Astrocyte (in vitro differentiated cells and primary cell): ENCODE data around the gene CRYBG3. TPM values are rescaled to one million over a fixed set of nuclear protein-coding genes. Genes with fewer than 3 reads are reported as not detected.

Experiments used
- DNase-seq: peaks from one replicate; pipeline ENCODE4 v3.0.0-alpha.2; 2010; ENCODE audit warnings: low read depth
- FAIRE-seq: peaks from 2 replicates; lab custom pipeline; 2011; peaks lifted over from hg19 to GRCh38; lab: Jason Lieb, UNC
- H2AFZ ChIP-seq: 2 replicates; pipeline ENCODE4 v1.6.0; 2012; ENCODE audit warnings: low read depth, low read length, inconsistent platforms
- H3K27ac ChIP-seq: 2 replicates; pipeline ENCODE4 v1.5.1; 2011; ENCODE audit warnings: low read depth, low read length, inconsistent platforms
- H3K27me3 ChIP-seq: 2 replicates; pipeline ENCODE4 v1.6.0; 2011; ENCODE audit warnings: low read length, inconsistent platforms; ENCODE audit not compliant: insufficient read depth
- H3K36me3 ChIP-seq: 2 replicates; pipeline ENCODE4 v1.5.1; 2011; ENCODE audit warnings: low read length, inconsistent platforms; ENCODE audit not compliant: insufficient read depth
- H3K4me1 ChIP-seq: 2 replicates; pipeline ENCODE4 v1.5.1; 2011; ENCODE audit warnings: low read length, inconsistent platforms; ENCODE audit not compliant: insufficient read depth
- H3K4me2 ChIP-seq: 2 replicates; pipeline ENCODE4 v1.6.0; 2012; ENCODE audit warnings: low read length, inconsistent platforms
- H3K4me3 ChIP-seq: 2 replicates; pipeline ENCODE4 v1.5.1; 2011; ENCODE audit warnings: low read depth, mild to moderate bottlenecking, low read length, inconsistent platforms; ENCODE audit not compliant: insufficient read depth
- H3K79me2 ChIP-seq: 2 replicates; pipeline ENCODE4 v1.6.0; 2012; ENCODE audit warnings: mild to moderate bottlenecking, low read length, inconsistent platforms; ENCODE audit not compliant: insufficient read depth
- H3K9ac ChIP-seq: 2 replicates; pipeline ENCODE4 v1.6.0; 2012; ENCODE audit warnings: mild to moderate bottlenecking, low read length, inconsistent platforms
- H3K9me3 ChIP-seq: 2 replicates; pipeline ENCODE4 v1.5.1; 2012; ENCODE audit warnings: low read depth, mild to moderate bottlenecking, low read length, inconsistent platforms; ENCODE audit not compliant: insufficient read depth
- H4K20me1 ChIP-seq: 2 replicates; pipeline ENCODE4 v1.6.0; 2012; ENCODE audit warnings: low read length, inconsistent platforms; ENCODE audit not compliant: insufficient read depth
- H3K27ac Mint-ChIP-seq: one replicate; pipeline ENCODE4 v1.8.0; 2021; ENCODE audit warnings: mild to moderate bottlenecking, mixed read lengths; ENCODE audit not compliant: unreplicated experiment
- H3K27me3 Mint-ChIP-seq: one replicate; pipeline ENCODE4 v1.8.0; 2021; ENCODE audit warnings: low read depth, mixed read lengths; ENCODE audit not compliant: unreplicated experiment
- H3K36me3 Mint-ChIP-seq: one replicate; pipeline ENCODE4 v1.8.0; 2021; ENCODE audit warnings: low read depth, mixed read lengths; ENCODE audit not compliant: unreplicated experiment
- H3K4me1 Mint-ChIP-seq: one replicate; pipeline ENCODE4 v1.8.0; 2021; ENCODE audit warnings: low read depth, mixed read lengths; ENCODE audit not compliant: unreplicated experiment
- H3K4me3 Mint-ChIP-seq: one replicate; pipeline ENCODE4 v1.8.0; 2021; ENCODE audit warnings: mild to moderate bottlenecking, moderate library complexity, mixed read lengths; ENCODE audit not compliant: unreplicated experiment
- H3K9me3 Mint-ChIP-seq: one replicate; pipeline ENCODE4 v1.8.0; 2021; ENCODE audit warnings: mild to moderate bottlenecking, mixed read lengths; ENCODE audit not compliant: unreplicated experiment
- EZH2 ChIP-seq: IDR thresholded peaks from 2 replicates; pipeline ENCODE4 v1.6.1; 2012; ENCODE audit warnings: mild to moderate bottlenecking, low read length, inconsistent platforms; ENCODE audit not compliant: insufficient read depth
- total RNA-seq: library from RNA; stranded (reverse); gene quantifications from 2 replicates; pipeline ENCODE4 v1.2.1, GENCODE V29; 2021
- TF ChIP-seq, protein P1 (sequence below): IDR thresholded peaks from 2 replicates; pipeline ENCODE4 v1.5.1; 2011; ENCODE audit warnings: low read depth, mild to moderate bottlenecking, inconsistent platforms, low read length, moderate library complexity; ENCODE audit not compliant: insufficient read depth

Gene CRYBG3
- total RNA-seq, 1 donor from 2014 or later = 13.0 TPM

DNA sequence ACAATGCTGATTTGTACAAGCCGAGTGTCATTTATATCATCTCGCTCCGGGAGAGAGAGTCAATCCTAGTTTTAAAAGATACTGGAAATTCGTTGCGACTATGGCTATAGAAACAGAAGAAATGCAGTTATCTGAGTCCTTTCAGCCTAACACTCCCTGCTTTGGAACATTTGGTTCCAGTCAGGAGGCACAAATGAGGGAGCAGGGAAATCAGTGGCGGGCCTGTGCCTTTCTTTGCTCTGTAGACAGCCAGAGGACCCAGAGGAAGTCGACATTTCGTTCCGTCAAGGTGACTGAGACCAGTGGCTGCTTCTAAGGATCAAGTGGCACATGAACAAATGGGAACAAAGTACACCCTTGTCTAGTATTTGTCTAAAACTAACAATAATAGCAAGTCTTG, 151.2 kb downstream of the CRYBG3 start:
- no peaks in the 10 kb centered on the region for H3K27me3 ChIP-seq
- no peaks in the 10 kb centered on the region for H3K36me3 Mint-ChIP-seq
- DNase-seq (no peak), FAIRE-seq (no peak)
- H3K79me2 ChIP-seq = peaks cover 39% of the 10 kb centered on the region
- H4K20me1 ChIP-seq = peaks cover 8% of the 10 kb centered on the region
- no peak overlapping the region for H3K4me3 ChIP-seq
- H3K4me2 ChIP-seq = peak overlapping the region; percentile 89
- peaks cover 10% of the 10 kb centered on the region for H3K4me1 ChIP-seq
- H3K9ac ChIP-seq = no peak overlapping the region
- H3K27ac ChIP-seq = no peak overlapping the region
- H3K27ac Mint-ChIP-seq = no peak overlapping the region
- H3K36me3 ChIP-seq = no peaks in the 10 kb centered on the region
- no peaks in the 10 kb centered on the region for H3K4me1 Mint-ChIP-seq
- no peaks in the 10 kb centered on the region for H3K9me3 Mint-ChIP-seq
- peak overlapping the region; percentile 58 for H3K4me3 Mint-ChIP-seq
- H2AFZ ChIP-seq = peak overlapping the region; percentile 65
- H3K27me3 Mint-ChIP-seq = no peaks in the 10 kb centered on the region
- TF ChIP-seq, protein P1, sequence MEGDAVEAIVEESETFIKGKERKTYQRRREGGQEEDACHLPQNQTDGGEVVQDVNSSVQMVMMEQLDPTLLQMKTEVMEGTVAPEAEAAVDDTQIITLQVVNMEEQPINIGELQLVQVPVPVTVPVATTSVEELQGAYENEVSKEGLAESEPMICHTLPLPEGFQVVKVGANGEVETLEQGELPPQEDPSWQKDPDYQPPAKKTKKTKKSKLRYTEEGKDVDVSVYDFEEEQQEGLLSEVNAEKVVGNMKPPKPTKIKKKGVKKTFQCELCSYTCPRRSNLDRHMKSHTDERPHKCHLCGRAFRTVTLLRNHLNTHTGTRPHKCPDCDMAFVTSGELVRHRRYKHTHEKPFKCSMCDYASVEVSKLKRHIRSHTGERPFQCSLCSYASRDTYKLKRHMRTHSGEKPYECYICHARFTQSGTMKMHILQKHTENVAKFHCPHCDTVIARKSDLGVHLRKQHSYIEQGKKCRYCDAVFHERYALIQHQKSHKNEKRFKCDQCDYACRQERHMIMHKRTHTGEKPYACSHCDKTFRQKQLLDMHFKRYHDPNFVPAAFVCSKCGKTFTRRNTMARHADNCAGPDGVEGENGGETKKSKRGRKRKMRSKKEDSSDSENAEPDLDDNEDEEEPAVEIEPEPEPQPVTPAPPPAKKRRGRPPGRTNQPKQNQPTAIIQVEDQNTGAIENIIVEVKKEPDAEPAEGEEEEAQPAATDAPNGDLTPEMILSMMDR = no peak
- no peak for TF ChIP-seq EZH2
- H3K9me3 ChIP-seq = no peaks in the 10 kb centered on the region

DNA sequence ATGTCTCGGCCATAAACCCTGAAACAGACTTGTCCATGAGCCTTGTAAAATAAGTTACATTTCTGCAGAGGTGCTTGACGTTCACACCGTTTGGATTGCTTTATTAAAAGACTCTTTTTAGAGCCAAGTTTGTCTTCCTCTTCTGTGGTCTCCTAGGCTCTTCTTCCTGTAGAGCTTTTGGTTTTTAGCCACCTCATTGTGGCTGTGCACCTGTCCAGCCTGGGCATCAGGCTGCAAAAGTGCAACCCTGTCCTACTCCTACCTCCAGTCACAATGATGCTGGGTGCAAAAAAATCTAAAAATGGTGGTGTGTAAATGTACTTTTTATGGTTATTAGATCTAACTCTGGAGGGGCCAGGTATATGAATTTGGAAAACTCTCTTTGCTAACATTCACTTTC, 153.2 kb downstream of the CRYBG3 start:
- Histone ChIP-seq H3K27me3 (no peaks in the 10 kb centered on the region), H3K27ac (no peak overlapping the region), H3K9me3 (no peaks in the 10 kb centered on the region), H3K79me2 (peaks cover 19% of the 10 kb centered on the region), H3K4me1 (peaks cover 10% of the 10 kb centered on the region), H3K4me2 (no peak overlapping the region), H3K9ac (no peak overlapping the region), H3K4me3 (no peak overlapping the region), H4K20me1 (no peaks in the 10 kb centered on the region), H2AFZ (no peak overlapping the region), H3K36me3 (no peaks in the 10 kb centered on the region)
- H3K27me3 Mint-ChIP-seq = peaks cover under 1% of the 10 kb centered on the region
- H3K9me3 Mint-ChIP-seq = no peaks in the 10 kb centered on the region
- FAIRE-seq (no peak), DNase-seq (no peak)
- H3K4me1 Mint-ChIP-seq = no peaks in the 10 kb centered on the region
- TF ChIP-seq, protein P1 = no peak
- no peak for TF ChIP-seq EZH2
- H3K27ac Mint-ChIP-seq = no peak overlapping the region
- H3K36me3 Mint-ChIP-seq = no peaks in the 10 kb centered on the region
- no peak overlapping the region for H3K4me3 Mint-ChIP-seq

DNA sequence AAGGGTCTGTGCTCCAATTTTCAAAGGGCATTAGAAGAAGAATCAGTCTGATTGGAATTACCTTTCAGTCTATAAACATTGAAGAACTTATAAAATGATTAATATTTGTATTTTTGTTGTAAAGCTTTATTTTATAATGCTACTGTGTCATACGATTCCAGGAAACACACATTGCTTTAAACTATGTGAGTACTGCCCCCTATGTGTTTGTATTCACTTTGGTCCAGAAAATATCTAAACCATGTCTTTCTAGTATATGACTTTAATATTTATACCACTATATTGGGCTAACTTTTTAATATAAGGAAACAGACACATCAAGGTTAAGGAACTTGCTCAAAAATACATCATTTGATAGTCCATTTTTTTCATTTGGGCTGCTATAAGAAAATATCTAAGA, 153.7 kb downstream of the CRYBG3 start:
- no peak overlapping the region for H3K27ac Mint-ChIP-seq
- no peak overlapping the region for H3K4me3 Mint-ChIP-seq
- Histone ChIP-seq H3K79me2 (peaks cover 14% of the 10 kb centered on the region), H2AFZ (no peak overlapping the region), H3K9me3 (no peaks in the 10 kb centered on the region), H3K4me2 (no peak overlapping the region), H3K4me1 (peaks cover 10% of the 10 kb centered on the region), H3K4me3 (no peak overlapping the region), H3K9ac (no peak overlapping the region), H3K27ac (no peak overlapping the region), H3K36me3 (no peaks in the 10 kb centered on the region), H3K27me3 (no peaks in the 10 kb centered on the region), H4K20me1 (no peaks in the 10 kb centered on the region)
- no peaks in the 10 kb centered on the region for H3K4me1 Mint-ChIP-seq
- FAIRE-seq (no peak), DNase-seq (no peak)
- no peaks in the 10 kb centered on the region for H3K9me3 Mint-ChIP-seq
- H3K27me3 Mint-ChIP-seq = peaks cover 3% of the 10 kb centered on the region
- TF ChIP-seq, protein P1 = no peak
- TF ChIP-seq EZH2 = no peak
- no peaks in the 10 kb centered on the region for H3K36me3 Mint-ChIP-seq
